ENCODE measurements around the gene MLLT11.

DNA sequence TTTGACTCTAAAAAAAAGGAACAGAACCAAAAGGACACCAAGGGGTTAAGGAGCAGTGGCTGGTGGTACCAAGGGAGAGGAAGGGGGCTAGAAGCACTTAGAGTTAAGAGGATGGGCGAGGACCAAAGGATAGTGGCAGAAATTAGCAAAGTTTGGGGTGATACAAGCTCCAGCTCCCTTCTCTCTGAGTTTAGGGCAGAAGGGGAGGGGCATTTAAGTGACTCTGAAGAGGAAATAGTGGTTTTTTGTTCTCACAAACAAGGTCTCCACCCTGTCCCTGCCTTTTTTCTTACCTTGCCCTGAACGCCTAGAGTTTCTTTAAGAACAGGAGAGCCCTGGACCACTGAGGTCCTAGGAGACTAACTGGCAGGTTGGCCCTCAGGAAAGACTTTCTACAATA, 4.0 kb upstream of the MLLT11 start:
- TF ChIP-seq CTCF (IDR thresholded peaks at IDR 0.05; ENCODE audit: low read depth, low read length, missing input control) = no peak
- TF ChIP-seq GABPA (IDR thresholded peaks at IDR 0.05 in 1 of 2, conservative IDR thresholded peaks at IDR 0.05 in 1 of 2) = no peak
- TF ChIP-seq SP1 (IDR thresholded peaks at IDR 0.05) = no peak
- TF ChIP-seq HNF4G (IDR thresholded peaks at IDR 0.05) = no peak
- no peak for TF ChIP-seq RAD21 (IDR thresholded peaks at IDR 0.05)
- no peak for TF ChIP-seq EGR1 (IDR thresholded peaks at IDR 0.05; ENCODE audit: low read depth in 2 of 2)
- no peak for TF ChIP-seq MAX (IDR thresholded peaks at IDR 0.05)
- no peak for TF ChIP-seq JUND (IDR thresholded peaks at IDR 0.05)
- TF ChIP-seq NR2F2 (IDR thresholded peaks at IDR 0.05) = no peak
- TF ChIP-seq, protein P1, sequence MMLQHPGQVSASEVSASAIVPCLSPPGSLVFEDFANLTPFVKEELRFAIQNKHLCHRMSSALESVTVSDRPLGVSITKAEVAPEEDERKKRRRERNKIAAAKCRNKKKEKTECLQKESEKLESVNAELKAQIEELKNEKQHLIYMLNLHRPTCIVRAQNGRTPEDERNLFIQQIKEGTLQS (IDR thresholded peaks at IDR 0.05) = no peak
- no peak for TF ChIP-seq FOXA2 (IDR thresholded peaks at IDR 0.05)
- no peak for TF ChIP-seq FOXA1 (IDR thresholded peaks at IDR 0.05)
- TF ChIP-seq, protein P2, sequence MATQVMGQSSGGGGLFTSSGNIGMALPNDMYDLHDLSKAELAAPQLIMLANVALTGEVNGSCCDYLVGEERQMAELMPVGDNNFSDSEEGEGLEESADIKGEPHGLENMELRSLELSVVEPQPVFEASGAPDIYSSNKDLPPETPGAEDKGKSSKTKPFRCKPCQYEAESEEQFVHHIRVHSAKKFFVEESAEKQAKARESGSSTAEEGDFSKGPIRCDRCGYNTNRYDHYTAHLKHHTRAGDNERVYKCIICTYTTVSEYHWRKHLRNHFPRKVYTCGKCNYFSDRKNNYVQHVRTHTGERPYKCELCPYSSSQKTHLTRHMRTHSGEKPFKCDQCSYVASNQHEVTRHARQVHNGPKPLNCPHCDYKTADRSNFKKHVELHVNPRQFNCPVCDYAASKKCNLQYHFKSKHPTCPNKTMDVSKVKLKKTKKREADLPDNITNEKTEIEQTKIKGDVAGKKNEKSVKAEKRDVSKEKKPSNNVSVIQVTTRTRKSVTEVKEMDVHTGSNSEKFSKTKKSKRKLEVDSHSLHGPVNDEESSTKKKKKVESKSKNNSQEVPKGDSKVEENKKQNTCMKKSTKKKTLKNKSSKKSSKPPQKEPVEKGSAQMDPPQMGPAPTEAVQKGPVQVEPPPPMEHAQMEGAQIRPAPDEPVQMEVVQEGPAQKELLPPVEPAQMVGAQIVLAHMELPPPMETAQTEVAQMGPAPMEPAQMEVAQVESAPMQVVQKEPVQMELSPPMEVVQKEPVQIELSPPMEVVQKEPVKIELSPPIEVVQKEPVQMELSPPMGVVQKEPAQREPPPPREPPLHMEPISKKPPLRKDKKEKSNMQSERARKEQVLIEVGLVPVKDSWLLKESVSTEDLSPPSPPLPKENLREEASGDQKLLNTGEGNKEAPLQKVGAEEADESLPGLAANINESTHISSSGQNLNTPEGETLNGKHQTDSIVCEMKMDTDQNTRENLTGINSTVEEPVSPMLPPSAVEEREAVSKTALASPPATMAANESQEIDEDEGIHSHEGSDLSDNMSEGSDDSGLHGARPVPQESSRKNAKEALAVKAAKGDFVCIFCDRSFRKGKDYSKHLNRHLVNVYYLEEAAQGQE (IDR thresholded peaks at IDR 0.05) = no peak
- no peak for TF ChIP-seq RXRA (IDR thresholded peaks at IDR 0.05)
